ENCODE data around the gene CRAT. TPM values are rescaled to one million over a fixed set of nuclear protein-coding genes. Genes with fewer than 3 reads are reported as not detected.

CRAT gene
- polyA plus RNA-seq, 1 experiment = 61.2 TPM

- H3K27me3 ChIP-seq (ENCODE audit: control insufficient read depth, insufficient read depth, low read length) = no peaks in the 10 kb centered on the region
- ChIA-PET POLR2A (interaction anchor here (0.5 to 2.0 kb wide), 5 partner anchors 33 to 621 kb away, joined by 3 to 16 read pairs (median 9); no protein-coding TSS in a partner anchor), CTCF (interaction anchor here (0.6 to 16.9 kb wide), 17 partner anchors 10 to 496 kb away, joined by 3 to 335 read pairs (median 5); partner anchors contain the start of genes C9orf50, IER5L and NTMT1)
- H3K4me3 ChIP-seq (ENCODE audit: low read depth, low read length) = peak overlapping the region; percentile 52
- TF ChIP-seq CTCF (IDR thresholded peaks at IDR 0.05; ENCODE audit: insufficient read depth, low read depth, low read length) = no peak
- DNase-seq (ENCODE audit: low read depth) = peak; percentile 81
- peaks cover 17% of the 10 kb centered on the region for H3K36me3 ChIP-seq (ENCODE audit: control insufficient read depth, insufficient read depth, low read length)
Measured at GRCh38 chr9:129141066-129142041, 30.8 kb upstream of the CRAT start.

- ChIA-PET CTCF (interaction anchor here (0.5 to 16.9 kb wide), 27 partner anchors 8 to 640 kb away, joined by 3 to 335 read pairs (median 4); partner anchors contain the start of genes C9orf50, IER5L and NTMT1), POLR2A (interaction anchor here (0.6 to 1.0 kb wide), 7 partner anchors 33 to 830 kb away, joined by 3 to 7 read pairs (median 5); no protein-coding TSS in a partner anchor)
- Histone ChIP-seq H3K36me3 (ENCODE audit: control insufficient read depth, insufficient read depth, low read length) (peaks cover 16% of the 10 kb centered on the region), H3K4me3 (ENCODE audit: low read depth, low read length) (peak overlapping the region; percentile 52), H3K27me3 (ENCODE audit: control insufficient read depth, insufficient read depth, low read length) (no peaks in the 10 kb centered on the region)
- DNase-seq (ENCODE audit: low read depth) = no peak
- TF ChIP-seq CTCF (IDR thresholded peaks at IDR 0.05; ENCODE audit: insufficient read depth, low read depth, low read length) = no peak
Measured at GRCh38 chr9:129140397-129141065, 29.9 kb upstream of the CRAT start.

- H3K36me3 ChIP-seq (ENCODE audit: control insufficient read depth, insufficient read depth, low read length) = peaks cover 17% of the 10 kb centered on the region
- CTCF ChIA-PET = interaction anchor here (0.5 to 16.9 kb wide), 29 partner anchors 9 to 644 kb away, joined by 3 to 335 read pairs (median 5); partner anchors contain the start of genes C9orf50, IER5L and NTMT1
Measured at GRCh38 chr9:129139993-129140396, 29.4 kb upstream of the CRAT start.

GRCh38 chr9:129139233-129139992 lies 28.8 kb upstream of the CRAT start:
- H3K4me3 ChIP-seq (ENCODE audit: low read depth, low read length) = peak overlapping the region; percentile 44
- H3K27me3 ChIP-seq (ENCODE audit: control insufficient read depth, insufficient read depth, low read length) = no peaks in the 10 kb centered on the region
- POLR2A ChIA-PET = interaction anchor here (0.6 to 2.1 kb wide), 7 partner anchors 34 to 357 kb away, joined by 3 to 16 read pairs (median 5); no protein-coding TSS in a partner anchor
- TF ChIP-seq CTCF (IDR thresholded peaks at IDR 0.05; ENCODE audit: insufficient read depth, low read depth, low read length) = peak; percentile 81
- CTCF ChIA-PET = interaction anchor here (0.5 to 16.9 kb wide), 54 partner anchors 8 to 645 kb away, joined by 3 to 335 read pairs (median 4); partner anchors contain the start of genes ASB6, C9orf50, IER5L and NTMT1
- no peak for DNase-seq (ENCODE audit: low read depth)
- H3K36me3 ChIP-seq (ENCODE audit: control insufficient read depth, insufficient read depth, low read length) = peaks cover 18% of the 10 kb centered on the region

More at GRCh38 chr9:129139993-129140396, 29.4 kb upstream of the CRAT start:
- POLR2A ChIA-PET = interaction anchor here (0.6 to 2.1 kb wide), 7 partner anchors 34 to 830 kb away, joined by 3 to 16 read pairs (median 5); no protein-coding TSS in a partner anchor
- peak overlapping the region; percentile 52 for H3K4me3 ChIP-seq (ENCODE audit: low read depth, low read length)
- TF ChIP-seq CTCF (IDR thresholded peaks at IDR 0.05; ENCODE audit: insufficient read depth, low read depth, low read length) = no peak
- H3K27me3 ChIP-seq (ENCODE audit: control insufficient read depth, insufficient read depth, low read length) = no peaks in the 10 kb centered on the region
- peak; percentile 96 for DNase-seq (ENCODE audit: low read depth)

Data from BJ (cell line).